Activated naive CD8-positive, alpha-beta T cell treated with anti-CD3 and anti-CD28 coated beads for 36 hours (primary cell): ENCODE results near the gene ZMYND11. TPM values are rescaled to one million over a fixed set of nuclear protein-coding genes. Genes with fewer than 3 reads are reported as not detected.

Source experiments
- DNase-seq: peaks from one replicate; pipeline ENCODE4 v3.0.0; 2021
- H3K27ac Mint-ChIP-seq: one replicate; pipeline ENCODE4 v1.8.0; 2022; ENCODE audit warnings: mild to moderate bottlenecking, moderate library complexity, mixed read lengths
- H3K27me3 Mint-ChIP-seq: one replicate; pipeline ENCODE4 v1.8.0; 2022; ENCODE audit warnings: mild to moderate bottlenecking, mixed read lengths
- H3K36me3 Mint-ChIP-seq: one replicate; pipeline ENCODE4 v1.8.0; 2021; ENCODE audit warnings: mild to moderate bottlenecking, mixed read lengths
- H3K4me1 Mint-ChIP-seq: one replicate; pipeline ENCODE4 v1.8.0; 2021; ENCODE audit warnings: mixed read lengths
- H3K4me3 Mint-ChIP-seq: one replicate; pipeline ENCODE4 v1.8.0; 2022; ENCODE audit warnings: mild to moderate bottlenecking, moderate library complexity, mixed read lengths
- H3K9me3 Mint-ChIP-seq: one replicate; pipeline ENCODE4 v1.8.0; 2022; ENCODE audit warnings: mixed read lengths
- total RNA-seq, 2 experiments: library from RNA; stranded (reverse); gene quantifications; one replicate each; pipeline ENCODE4 v1.2.3, GENCODE V29; 2021

Gene ZMYND11
- total RNA-seq = 10 to 100 TPM; 21.7 to 21.8 TPM

GRCh38 chr10:135132-135600 is at the start of gene ZMYND11:
ZMYND11 (plus strand) TSS chr10:135455; CDS start chr10:180013, 44,558 bp downstream.
- H3K4me1 Mint-ChIP-seq = peaks cover 47% of the 10 kb centered on the region
- H3K36me3 Mint-ChIP-seq = peaks cover 1% of the 10 kb centered on the region
- peak within 1 kb of the TSS; percentile 89 for H3K27ac Mint-ChIP-seq
- no peaks in the 10 kb centered on the region for H3K27me3 Mint-ChIP-seq
- H3K9me3 Mint-ChIP-seq = no peaks in the 10 kb centered on the region
- H3K4me3 Mint-ChIP-seq = peak within 1 kb of the TSS; percentile 84
- DNase-seq = peak; percentile 64

GRCh38 chr10:86031-86430 is 49.2 kb upstream of the ZMYND11 start:
- Mint-ChIP-seq H3K9me3 (no peaks in the 10 kb centered on the region), H3K4me3 (no peak overlapping the region), H3K27ac (no peak overlapping the region), H3K4me1 (no peaks in the 10 kb centered on the region), H3K36me3 (no peaks in the 10 kb centered on the region), H3K27me3 (peaks cover 7% of the 10 kb centered on the region)
- DNase-seq = no peak

- DNase-seq = no peak
- Mint-ChIP-seq H3K27ac (no peak overlapping the region), H3K4me3 (no peak overlapping the region), H3K9me3 (no peaks in the 10 kb centered on the region), H3K27me3 (peaks cover 7% of the 10 kb centered on the region), H3K36me3 (no peaks in the 10 kb centered on the region), H3K4me1 (no peaks in the 10 kb centered on the region)
Observed at GRCh38 chr10:87177-88080, 47.8 kb upstream of the ZMYND11 start.

- H3K4me3 Mint-ChIP-seq = no peak overlapping the region
- H3K4me1 Mint-ChIP-seq = no peaks in the 10 kb centered on the region
- no peak overlapping the region for H3K27ac Mint-ChIP-seq
- peaks cover 2% of the 10 kb centered on the region for H3K9me3 Mint-ChIP-seq
- peaks cover 6% of the 10 kb centered on the region for H3K27me3 Mint-ChIP-seq
- no peaks in the 10 kb centered on the region for H3K36me3 Mint-ChIP-seq
- DNase-seq = no peak
Observed at GRCh38 chr10:88253-88652, 47.0 kb upstream of the ZMYND11 start.

- no peak overlapping the region for H3K4me3 Mint-ChIP-seq
- no peak for DNase-seq
- H3K4me1 Mint-ChIP-seq = no peaks in the 10 kb centered on the region
- H3K36me3 Mint-ChIP-seq = no peaks in the 10 kb centered on the region
- H3K9me3 Mint-ChIP-seq = peaks cover 2% of the 10 kb centered on the region
- peak overlapping the region; percentile 7 for H3K27ac Mint-ChIP-seq
- no peaks in the 10 kb centered on the region for H3K27me3 Mint-ChIP-seq
Observed at GRCh38 chr10:89248-89647, 46.0 kb upstream of the ZMYND11 start.

GRCh38 chr10:90161-90560 is 45.1 kb upstream of the ZMYND11 start:
- no peak overlapping the region for H3K4me3 Mint-ChIP-seq
- DNase-seq = no peak
- H3K4me1 Mint-ChIP-seq = no peaks in the 10 kb centered on the region
- peaks cover 2% of the 10 kb centered on the region for H3K36me3 Mint-ChIP-seq
- H3K9me3 Mint-ChIP-seq = peaks cover 8% of the 10 kb centered on the region
- no peak overlapping the region for H3K27ac Mint-ChIP-seq
- no peaks in the 10 kb centered on the region for H3K27me3 Mint-ChIP-seq

GRCh38 chr10:91313-91712 is 43.9 kb upstream of the ZMYND11 start:
- no peaks in the 10 kb centered on the region for H3K4me1 Mint-ChIP-seq
- H3K9me3 Mint-ChIP-seq = peaks cover 11% of the 10 kb centered on the region
- H3K4me3 Mint-ChIP-seq = no peak overlapping the region
- no peak for DNase-seq
- H3K27ac Mint-ChIP-seq = no peak overlapping the region
- H3K36me3 Mint-ChIP-seq = peaks cover 2% of the 10 kb centered on the region
- H3K27me3 Mint-ChIP-seq = no peaks in the 10 kb centered on the region

- DNase-seq = no peak
- Mint-ChIP-seq H3K9me3 (peaks cover 15% of the 10 kb centered on the region), H3K4me3 (no peak overlapping the region), H3K27ac (no peak overlapping the region), H3K4me1 (no peaks in the 10 kb centered on the region), H3K36me3 (peaks cover 2% of the 10 kb centered on the region), H3K27me3 (no peaks in the 10 kb centered on the region)
Observed at GRCh38 chr10:92153-92552, 43.1 kb upstream of the ZMYND11 start.

- H3K27ac Mint-ChIP-seq = no peak overlapping the region
- no peak for DNase-seq
- H3K9me3 Mint-ChIP-seq = peaks cover 18% of the 10 kb centered on the region
- no peaks in the 10 kb centered on the region for H3K27me3 Mint-ChIP-seq
- H3K36me3 Mint-ChIP-seq = peaks cover 2% of the 10 kb centered on the region
- H3K4me3 Mint-ChIP-seq = no peak overlapping the region
- no peaks in the 10 kb centered on the region for H3K4me1 Mint-ChIP-seq
Observed at GRCh38 chr10:92846-93245, 42.4 kb upstream of the ZMYND11 start.

- Mint-ChIP-seq H3K4me3 (no peak overlapping the region), H3K4me1 (no peaks in the 10 kb centered on the region), H3K27ac (no peak overlapping the region), H3K36me3 (peaks cover 2% of the 10 kb centered on the region), H3K9me3 (peaks cover 18% of the 10 kb centered on the region), H3K27me3 (no peaks in the 10 kb centered on the region)
- DNase-seq = no peak
Observed at GRCh38 chr10:94613-95012, 40.6 kb upstream of the ZMYND11 start.

GRCh38 chr10:95356-96115 is 39.7 kb upstream of the ZMYND11 start:
- H3K4me1 Mint-ChIP-seq = no peaks in the 10 kb centered on the region
- H3K27ac Mint-ChIP-seq = no peak overlapping the region
- H3K27me3 Mint-ChIP-seq = no peaks in the 10 kb centered on the region
- H3K36me3 Mint-ChIP-seq = peaks cover 2% of the 10 kb centered on the region
- DNase-seq = no peak
- no peak overlapping the region for H3K4me3 Mint-ChIP-seq
- peaks cover 18% of the 10 kb centered on the region for H3K9me3 Mint-ChIP-seq

- Mint-ChIP-seq H3K27me3 (no peaks in the 10 kb centered on the region), H3K4me1 (no peaks in the 10 kb centered on the region), H3K9me3 (peaks cover 18% of the 10 kb centered on the region), H3K36me3 (peaks cover 2% of the 10 kb centered on the region), H3K4me3 (no peak overlapping the region), H3K27ac (no peak overlapping the region)
- no peak for DNase-seq
Observed at GRCh38 chr10:96466-96865, 38.8 kb upstream of the ZMYND11 start.

GRCh38 chr10:104416-104815 is 30.8 kb upstream of the ZMYND11 start:
- Mint-ChIP-seq H3K4me1 (peaks cover 11% of the 10 kb centered on the region), H3K4me3 (no peak overlapping the region), H3K9me3 (no peaks in the 10 kb centered on the region), H3K27ac (no peak overlapping the region), H3K36me3 (no peaks in the 10 kb centered on the region), H3K27me3 (no peaks in the 10 kb centered on the region)
- DNase-seq = no peak

GRCh38 chr10:104862-105565 is 30.2 kb upstream of the ZMYND11 start:
- Mint-ChIP-seq H3K9me3 (no peaks in the 10 kb centered on the region), H3K36me3 (no peaks in the 10 kb centered on the region), H3K4me1 (peaks cover 11% of the 10 kb centered on the region), H3K4me3 (no peak overlapping the region), H3K27me3 (no peaks in the 10 kb centered on the region), H3K27ac (no peak overlapping the region)
- no peak for DNase-seq

- Mint-ChIP-seq H3K4me3 (no peak overlapping the region), H3K9me3 (no peaks in the 10 kb centered on the region), H3K27ac (no peak overlapping the region), H3K4me1 (peaks cover 11% of the 10 kb centered on the region), H3K36me3 (no peaks in the 10 kb centered on the region), H3K27me3 (no peaks in the 10 kb centered on the region)
- DNase-seq = no peak
Observed at GRCh38 chr10:105806-106205, 29.4 kb upstream of the ZMYND11 start.
